Body of pancreas (tissue), 4 donors: ENCODE measurements around the gene BBLN. TPM values are rescaled to one million over a fixed set of nuclear protein-coding genes. Genes with fewer than 3 reads are reported as not detected.

Source experiments
- ATAC-seq: fragments of 150-250 bp; one replicate; pipeline ENCODE4 v1.9.1; 2016
- DNase-seq, 4 donors: peaks; one replicate each; pipeline ENCODE4 v3.0.0-alpha.2; 2019
- H3K27ac ChIP-seq, 4 donors: fragments of 200-600 bp; sonication (generic); 1 replicate in 3 of 4; 2 replicates in 1 of 4; pipeline versions ENCODE4 v1.5.1 to v1.6.1; 2016 to 2019; ENCODE audit warnings: mild to moderate bottlenecking in 1 of 4, mixed read lengths in 1 of 4, moderate library complexity in 1 of 4
- H3K27me3 ChIP-seq, 2 donors: fragments of 200-600 bp; sonication (generic); one replicate each; pipeline ENCODE4 v1.6.0; 2016; ENCODE audit warnings: mild to moderate bottlenecking in 1 of 2
- H3K36me3 ChIP-seq, 2 donors: fragments of 200-600 bp; sonication (generic); replicated peaks in 1 of 2; 2 replicates each; pipeline ENCODE4 v1.5.1; 2016; ENCODE audit warnings: low read depth in 2 of 2; ENCODE audit not compliant: insufficient read depth in 1 of 2
- H3K4me1 ChIP-seq: fragments of 200-600 bp; sonication (generic); one replicate; pipeline ENCODE4 v1.6.0; 2016
- H3K4me3 ChIP-seq, 2 donors: fragments of 200-600 bp; sonication (generic); 1 replicate in 1 of 2; 2 replicates in 1 of 2; pipeline ENCODE4 v1.5.1; 2016 to 2019
- H3K9me3 ChIP-seq, 3 donors: fragments of 200-600 bp; sonication (generic); 1 replicate in 2 of 3; 2 replicates in 1 of 3; pipeline ENCODE4 v1.5.1; 2016
- POLR2A ChIP-seq, 3 donors: fragments of 450-650 bp; IDR thresholded peaks; one replicate each; pipeline ENCODE4 v1.6.1; 2016; ENCODE audit warnings: antibody characterized with exemption in 3 of 3, mild to moderate bottlenecking in 2 of 3
- WGBS, 2 donors: methylation state at CpG; one replicate each; pipeline ENCODE4 v1.1.5; 2017; 5-methylcytosine and 5-hydroxymethylcytosine counted together
- intact Hi-C: fragments of 100-400 bp; cut with DNase I; formaldehyde crosslinking; loops from one replicate; pipeline ENCODE4 v1.15.1; 2023
- total RNA-seq, 2 donors: library from RNA; depleted of rRNA; stranded (reverse); fragments of >200 nt; gene quantifications; one replicate each; pipeline ENCODE4 v1.1.0, GENCODE V29; 2016
- TF ChIP-seq, protein P1 (sequence below), 7 experiments: fragments of 450-650 bp in 4 of 7; fragments of 200-600 bp in 3 of 7; sonication (generic) in 3 of 7; IDR thresholded peaks; one replicate each; pipeline ENCODE4 v1.5.1; 2016 to 2019; ENCODE audit warnings: antibody characterized with exemption in 7 of 7

Gene BBLN
- total RNA-seq, 2 donors from 2014 or later: 113 to 129 TPM

DNA sequence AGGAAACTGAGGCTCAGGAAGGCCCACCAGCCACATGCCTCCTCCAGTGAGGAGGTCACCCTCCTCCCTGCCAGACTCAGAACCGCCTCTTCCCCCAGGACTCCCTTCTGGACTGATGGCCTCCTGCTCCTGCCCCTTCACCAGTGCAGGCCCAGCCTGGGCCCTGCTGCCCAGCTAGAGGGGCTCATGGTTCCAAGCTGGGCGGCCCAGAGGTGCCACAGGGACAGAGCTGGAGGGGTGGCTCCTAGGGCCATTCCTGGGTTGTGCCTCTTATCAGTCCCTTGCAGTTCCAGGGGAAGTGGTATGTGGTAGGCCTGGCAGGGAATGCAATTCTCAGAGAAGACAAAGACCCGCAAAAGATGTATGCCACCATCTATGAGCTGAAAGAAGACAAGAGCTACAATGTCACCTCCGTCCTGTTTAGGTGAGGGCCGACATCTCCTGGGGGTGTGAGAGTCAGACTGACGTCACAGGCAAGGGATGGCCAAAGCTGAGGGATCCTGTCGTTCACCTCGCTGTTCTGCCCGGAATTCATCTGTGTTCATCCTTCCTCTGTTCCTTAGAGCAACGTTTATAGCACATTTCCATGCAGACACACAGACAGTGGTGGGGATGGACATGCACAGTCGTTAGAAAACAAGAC is 10.0 kb upstream of the BBLN start:
- ATAC-seq (no peak), DNase-seq (no peak)
- H3K27ac ChIP-seq: peak overlapping the region in 3 of 4 donors; percentile 64 to 87 (median 78)
- no peak overlapping the region for H3K4me3 ChIP-seq
- H3K9me3 ChIP-seq: no peaks in the 10 kb centered on the region
- intact Hi-C loops: no loop called here
- 69 to 73% methylated on average over 11 of the region's 11 CpGs for WGBS, 2 donors
- no peaks in the 10 kb centered on the region for H3K27me3 ChIP-seq
- TF ChIP-seq, protein P1, sequence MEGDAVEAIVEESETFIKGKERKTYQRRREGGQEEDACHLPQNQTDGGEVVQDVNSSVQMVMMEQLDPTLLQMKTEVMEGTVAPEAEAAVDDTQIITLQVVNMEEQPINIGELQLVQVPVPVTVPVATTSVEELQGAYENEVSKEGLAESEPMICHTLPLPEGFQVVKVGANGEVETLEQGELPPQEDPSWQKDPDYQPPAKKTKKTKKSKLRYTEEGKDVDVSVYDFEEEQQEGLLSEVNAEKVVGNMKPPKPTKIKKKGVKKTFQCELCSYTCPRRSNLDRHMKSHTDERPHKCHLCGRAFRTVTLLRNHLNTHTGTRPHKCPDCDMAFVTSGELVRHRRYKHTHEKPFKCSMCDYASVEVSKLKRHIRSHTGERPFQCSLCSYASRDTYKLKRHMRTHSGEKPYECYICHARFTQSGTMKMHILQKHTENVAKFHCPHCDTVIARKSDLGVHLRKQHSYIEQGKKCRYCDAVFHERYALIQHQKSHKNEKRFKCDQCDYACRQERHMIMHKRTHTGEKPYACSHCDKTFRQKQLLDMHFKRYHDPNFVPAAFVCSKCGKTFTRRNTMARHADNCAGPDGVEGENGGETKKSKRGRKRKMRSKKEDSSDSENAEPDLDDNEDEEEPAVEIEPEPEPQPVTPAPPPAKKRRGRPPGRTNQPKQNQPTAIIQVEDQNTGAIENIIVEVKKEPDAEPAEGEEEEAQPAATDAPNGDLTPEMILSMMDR (IDR thresholded peaks at IDR 0.05): no peak
- TF ChIP-seq POLR2A (IDR thresholded peaks at IDR 0.05): no peak
- no peaks in the 10 kb centered on the region for H3K36me3 ChIP-seq
- peaks cover 31% of the 10 kb centered on the region for H3K4me1 ChIP-seq

DNA sequence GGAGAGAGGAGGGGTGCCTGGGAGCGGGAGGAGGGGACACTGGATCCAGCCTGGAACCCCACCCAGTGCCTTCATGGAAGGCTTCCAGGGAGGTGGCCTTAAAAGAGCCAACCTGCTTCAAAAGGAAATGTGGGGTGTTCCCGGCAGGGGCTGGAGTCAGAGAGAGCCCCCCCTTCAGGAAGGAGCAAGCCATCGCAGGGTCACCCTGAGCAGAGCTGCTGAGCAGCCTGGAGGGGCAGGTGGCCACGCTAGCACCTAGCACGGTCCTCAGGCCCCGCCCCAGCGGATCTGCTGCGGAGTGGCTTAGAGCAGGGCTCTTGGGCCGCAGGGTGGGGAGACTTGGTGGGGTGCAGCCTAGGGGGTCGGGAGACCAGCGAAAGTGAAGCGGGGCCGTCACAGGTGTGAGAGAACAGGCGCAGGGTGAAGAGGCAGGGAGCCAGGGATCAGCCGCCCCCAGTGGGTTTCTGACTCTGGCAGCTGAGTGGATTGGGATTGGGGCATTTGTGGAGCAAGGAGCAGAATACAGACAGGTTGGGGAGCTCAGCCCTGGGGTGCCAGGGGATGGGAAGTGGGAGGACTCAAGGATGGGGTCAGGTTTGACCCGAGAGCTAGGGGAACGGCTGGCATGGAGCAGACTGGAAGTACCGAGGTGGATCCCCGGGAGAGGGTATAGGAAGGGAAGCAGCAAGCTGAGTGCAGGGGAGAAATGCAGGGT is 9.3 kb upstream of the BBLN start:
- H3K27ac ChIP-seq: peak overlapping the region in 2 of 4 donors; percentile 78 to 87
- no peak for TF ChIP-seq POLR2A (IDR thresholded peaks at IDR 0.05)
- TF ChIP-seq, protein P1 (IDR thresholded peaks at IDR 0.05): no peak
- no peaks in the 10 kb centered on the region for H3K36me3 ChIP-seq
- no peaks in the 10 kb centered on the region for H3K9me3 ChIP-seq
- ATAC-seq (no peak), DNase-seq (no peak)
- H3K4me3 ChIP-seq: no peak overlapping the region
- 71 to 85% methylated on average over 18 to 19 of the region's 19 CpGs for WGBS, 2 donors
- no peaks in the 10 kb centered on the region for H3K27me3 ChIP-seq
- intact Hi-C loops: no loop called here
- peaks cover 31% of the 10 kb centered on the region for H3K4me1 ChIP-seq

DNA sequence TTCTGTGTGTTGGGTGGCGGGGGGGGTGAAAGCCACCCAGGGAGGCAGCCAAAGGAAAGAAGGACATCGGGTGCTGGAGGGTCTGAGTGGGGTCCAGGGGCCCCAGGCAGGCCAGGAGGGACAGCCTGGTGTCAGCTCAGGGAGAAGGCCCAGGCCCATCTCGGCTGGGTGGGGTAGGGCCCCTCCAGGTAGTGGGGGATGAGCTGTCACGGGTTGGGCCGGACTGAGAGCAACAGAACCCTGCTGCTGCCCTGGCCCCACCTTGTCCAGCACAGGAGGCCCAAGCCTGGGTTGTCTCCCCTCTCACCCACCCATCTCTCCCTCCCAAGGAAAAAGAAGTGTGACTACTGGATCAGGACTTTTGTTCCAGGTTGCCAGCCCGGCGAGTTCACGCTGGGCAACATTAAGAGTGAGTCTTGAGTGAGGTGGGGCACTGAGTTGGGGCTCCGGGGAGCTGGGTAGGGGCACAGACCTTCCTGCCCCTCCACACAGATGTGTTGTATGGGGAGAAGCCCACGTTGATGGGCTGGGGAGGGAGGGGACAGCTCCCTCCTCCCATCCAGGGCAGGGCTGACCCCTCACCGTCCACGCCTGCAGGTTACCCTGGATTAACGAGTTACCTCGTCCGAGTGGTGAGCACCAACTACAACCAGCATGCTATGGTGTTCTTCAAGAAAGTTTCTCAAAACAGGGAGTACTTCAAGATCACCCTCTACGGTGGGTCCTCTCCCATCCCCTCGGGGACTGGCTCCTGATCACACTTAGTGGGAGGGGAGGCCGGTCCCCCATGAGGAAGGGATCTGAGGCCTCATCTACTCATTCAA is 8.5 kb upstream of the BBLN start:
- no peak for ATAC-seq
- Histone ChIP-seq H3K9me3 (no peaks in the 10 kb centered on the region), H3K4me3 (no peak overlapping the region), H3K27ac (no peak overlapping the region), H3K27me3 (no peaks in the 10 kb centered on the region), H3K36me3 (no peaks in the 10 kb centered on the region), H3K4me1 (peaks cover 31% of the 10 kb centered on the region)
- 83 to 86% methylated on average over 17 to 18 of the region's 18 CpGs for WGBS, 2 donors
- intact Hi-C loops: no loop called here
- DNase-seq: no peak
- TF ChIP-seq, protein P1 (IDR thresholded peaks at IDR 0.05): no peak
- no peak for TF ChIP-seq POLR2A (IDR thresholded peaks at IDR 0.05)

DNA sequence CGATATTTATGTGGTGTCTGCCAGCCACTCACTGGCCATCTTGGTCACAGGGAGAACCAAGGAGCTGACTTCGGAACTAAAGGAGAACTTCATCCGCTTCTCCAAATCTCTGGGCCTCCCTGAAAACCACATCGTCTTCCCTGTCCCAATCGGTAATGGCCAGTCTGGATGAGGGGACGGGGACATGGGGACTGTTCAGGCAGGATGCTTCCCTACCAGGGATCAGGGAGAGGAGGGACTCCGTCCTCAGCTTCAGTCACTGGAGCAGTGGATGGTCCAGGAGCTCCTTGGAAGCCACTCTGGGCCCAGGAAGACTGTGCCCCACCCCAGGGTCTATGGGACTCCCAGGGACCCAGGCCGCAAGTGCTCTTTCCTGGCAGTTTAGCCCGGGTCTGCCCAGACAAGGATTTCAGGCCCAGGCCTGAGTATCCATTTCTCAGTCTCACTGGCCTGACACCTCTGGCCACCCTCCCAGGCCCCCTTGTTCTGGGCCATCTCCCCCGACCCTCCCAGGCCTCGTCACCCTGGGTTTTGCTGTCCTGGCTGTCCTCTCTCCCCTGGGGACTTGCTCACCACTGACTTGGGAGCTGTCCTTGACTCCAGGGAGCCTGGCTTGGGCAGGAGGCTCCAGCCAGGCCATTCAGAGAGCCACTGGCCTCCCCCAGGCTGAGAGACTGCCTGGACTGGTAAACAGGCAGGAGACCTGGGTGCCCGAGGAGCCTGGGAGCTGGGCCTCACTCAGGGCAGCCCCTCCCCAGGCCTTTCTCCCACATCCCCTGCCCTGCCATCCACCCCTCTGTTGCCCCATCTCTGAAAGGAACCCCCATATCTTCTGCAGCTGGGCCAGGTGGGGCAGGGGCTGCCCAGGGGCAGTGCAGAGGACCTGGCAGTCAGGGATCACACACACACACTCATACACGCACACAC is 7.7 kb upstream of the BBLN start:
- no peaks in the 10 kb centered on the region for H3K9me3 ChIP-seq

More for the DNA sequence above, 7.7 kb upstream of the BBLN start:
- no peaks in the 10 kb centered on the region for H3K27me3 ChIP-seq
- ATAC-seq (no peak), DNase-seq (no peak)
- H3K27ac ChIP-seq: no peak overlapping the region
- peaks cover 31% of the 10 kb centered on the region for H3K4me1 ChIP-seq
- 84 to 86% methylated on average over 6 to 13 of the region's 13 CpGs for WGBS, 2 donors
- H3K4me3 ChIP-seq: no peak overlapping the region
- H3K36me3 ChIP-seq: no peaks in the 10 kb centered on the region
- intact Hi-C loops: no loop called here
- TF ChIP-seq, protein P1 (IDR thresholded peaks at IDR 0.05): no peak
- no peak for TF ChIP-seq POLR2A (IDR thresholded peaks at IDR 0.05)
